ENCODE data around the gene CYB5D1. TPM values are rescaled to one million over a fixed set of nuclear protein-coding genes. Genes with fewer than 3 reads are reported as not detected.

The CYB5D1 gene
- total and polyA plus RNA-seq, 3 donors from 2014 or later: 9.9 to 12.8 (median 10.1) TPM

DNA sequence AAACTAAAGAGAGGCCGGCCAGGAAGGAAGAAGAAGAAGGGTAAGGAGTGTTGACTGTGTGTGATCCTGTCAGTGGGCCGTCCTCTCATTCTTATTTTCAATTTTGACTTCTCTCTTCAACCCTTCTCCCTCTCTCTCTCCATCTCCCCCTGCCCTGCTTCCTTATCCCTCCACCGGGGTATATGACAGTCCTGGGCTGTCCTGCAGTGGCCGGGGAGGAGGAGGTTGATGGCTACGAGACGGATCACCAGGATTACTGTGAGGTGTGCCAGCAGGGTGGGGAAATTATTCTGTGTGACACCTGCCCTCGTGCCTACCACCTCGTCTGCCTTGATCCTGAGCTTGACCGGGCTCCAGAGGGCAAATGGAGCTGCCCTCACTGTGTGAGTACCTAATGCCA, 36.4 kb downstream of the CYB5D1 start:
- 91 to 95% methylated on average over 9 of the region's 9 CpGs for WGBS, 2 donors
- Histone ChIP-seq H3K9me3 (no peaks in the 10 kb centered on the region), H3K36me3 (ENCODE audit: low read depth, missing control alignments) (no peaks in the 10 kb centered on the region), H3K27me3 (no peaks in the 10 kb centered on the region), H3K4me3 (no peak overlapping the region), H3K4me1 (peaks cover 10% of the 10 kb centered on the region), H3K27ac (no peak overlapping the region)
- intact Hi-C loops (cut with DNase I; ENCODE audit: low total_unique reads): no loop called here
- TF ChIP-seq, protein P1, sequence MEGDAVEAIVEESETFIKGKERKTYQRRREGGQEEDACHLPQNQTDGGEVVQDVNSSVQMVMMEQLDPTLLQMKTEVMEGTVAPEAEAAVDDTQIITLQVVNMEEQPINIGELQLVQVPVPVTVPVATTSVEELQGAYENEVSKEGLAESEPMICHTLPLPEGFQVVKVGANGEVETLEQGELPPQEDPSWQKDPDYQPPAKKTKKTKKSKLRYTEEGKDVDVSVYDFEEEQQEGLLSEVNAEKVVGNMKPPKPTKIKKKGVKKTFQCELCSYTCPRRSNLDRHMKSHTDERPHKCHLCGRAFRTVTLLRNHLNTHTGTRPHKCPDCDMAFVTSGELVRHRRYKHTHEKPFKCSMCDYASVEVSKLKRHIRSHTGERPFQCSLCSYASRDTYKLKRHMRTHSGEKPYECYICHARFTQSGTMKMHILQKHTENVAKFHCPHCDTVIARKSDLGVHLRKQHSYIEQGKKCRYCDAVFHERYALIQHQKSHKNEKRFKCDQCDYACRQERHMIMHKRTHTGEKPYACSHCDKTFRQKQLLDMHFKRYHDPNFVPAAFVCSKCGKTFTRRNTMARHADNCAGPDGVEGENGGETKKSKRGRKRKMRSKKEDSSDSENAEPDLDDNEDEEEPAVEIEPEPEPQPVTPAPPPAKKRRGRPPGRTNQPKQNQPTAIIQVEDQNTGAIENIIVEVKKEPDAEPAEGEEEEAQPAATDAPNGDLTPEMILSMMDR (IDR thresholded peaks at IDR 0.05): no peak
- no peak for TF ChIP-seq POLR2A (IDR thresholded peaks at IDR 0.05)
- DNase-seq: no peak

DNA sequence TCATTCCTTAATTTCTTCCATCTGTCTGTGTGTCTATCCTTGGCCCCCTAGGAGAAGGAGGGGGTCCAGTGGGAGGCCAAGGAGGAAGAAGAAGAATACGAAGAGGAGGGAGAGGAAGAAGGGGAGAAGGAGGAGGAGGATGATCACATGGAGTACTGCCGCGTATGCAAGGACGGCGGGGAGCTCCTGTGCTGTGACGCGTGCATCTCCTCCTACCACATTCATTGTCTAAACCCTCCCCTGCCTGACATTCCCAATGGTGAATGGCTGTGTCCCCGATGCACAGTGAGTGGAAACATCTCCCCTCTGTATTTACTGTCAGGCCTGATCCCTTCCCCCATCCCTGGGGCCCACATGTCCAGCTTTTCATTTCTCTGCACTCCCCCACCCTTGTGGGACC, 37.1 kb downstream of the CYB5D1 start:
- TF ChIP-seq, protein P1 (IDR thresholded peaks at IDR 0.05): no peak
- TF ChIP-seq POLR2A (IDR thresholded peaks at IDR 0.05): no peak
- Histone ChIP-seq H3K36me3 (ENCODE audit: low read depth, missing control alignments) (no peaks in the 10 kb centered on the region), H3K27ac (no peak overlapping the region), H3K4me3 (no peak overlapping the region), H3K9me3 (no peaks in the 10 kb centered on the region), H3K4me1 (peaks cover 4% of the 10 kb centered on the region), H3K27me3 (no peaks in the 10 kb centered on the region)
- no peak for DNase-seq
- intact Hi-C loops (cut with DNase I; ENCODE audit: low total_unique reads): no loop called here
- WGBS, 2 donors: 80 to 92% methylated on average over 8 of the region's 8 CpGs

DNA sequence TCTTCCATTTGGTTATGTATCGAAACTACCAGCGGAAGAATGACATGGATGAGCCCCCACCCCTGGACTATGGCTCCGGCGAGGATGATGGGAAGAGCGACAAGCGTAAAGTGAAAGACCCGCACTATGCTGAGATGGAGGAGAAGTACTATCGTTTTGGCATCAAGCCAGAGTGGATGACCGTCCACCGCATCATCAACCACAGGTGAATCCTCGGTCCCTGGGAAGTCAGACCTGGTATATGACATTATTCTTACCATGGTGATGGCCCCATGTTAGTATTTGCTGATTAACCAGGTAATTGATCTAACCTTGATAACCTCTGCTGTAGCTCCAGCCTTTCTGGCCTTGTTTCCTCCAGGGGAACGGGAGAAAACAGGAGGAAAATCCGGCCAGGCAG, 39.3 kb downstream of the CYB5D1 start:
- Histone ChIP-seq H3K9me3 (no peaks in the 10 kb centered on the region), H3K27me3 (no peaks in the 10 kb centered on the region), H3K27ac (no peak overlapping the region), H3K4me1 (peaks cover 3% of the 10 kb centered on the region), H3K4me3 (no peak overlapping the region), H3K36me3 (ENCODE audit: low read depth, missing control alignments) (no peaks in the 10 kb centered on the region)
- DNase-seq: no peak
- intact Hi-C loops (cut with DNase I; ENCODE audit: low total_unique reads): no loop called here
- 91% methylated on average over 13 of the region's 13 CpGs for WGBS, 2 donors
- TF ChIP-seq, protein P1 (IDR thresholded peaks at IDR 0.05): no peak
- no peak for TF ChIP-seq POLR2A (IDR thresholded peaks at IDR 0.05)

DNA sequence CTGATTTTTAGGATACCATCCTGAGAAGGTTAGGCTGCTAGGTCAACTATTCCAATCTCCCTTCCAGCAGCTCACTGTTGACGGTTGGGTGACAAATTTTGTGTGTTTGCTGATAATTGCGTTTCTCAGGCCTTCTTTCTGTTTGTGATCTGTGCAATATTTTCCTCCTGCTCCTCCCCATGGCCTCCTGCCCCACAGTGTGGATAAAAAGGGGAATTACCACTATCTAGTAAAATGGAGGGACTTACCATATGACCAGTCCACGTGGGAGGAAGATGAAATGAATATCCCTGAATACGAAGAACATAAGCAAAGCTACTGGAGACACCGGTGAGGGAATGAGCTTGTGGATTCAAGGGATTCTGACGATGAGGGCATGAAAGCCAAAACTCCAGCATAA, 40.0 kb downstream of the CYB5D1 start:
- no peak for DNase-seq
- H3K27ac ChIP-seq: no peak overlapping the region
- intact Hi-C loops (cut with DNase I; ENCODE audit: low total_unique reads): no loop called here
- no peak overlapping the region for H3K4me3 ChIP-seq
- no peaks in the 10 kb centered on the region for H3K36me3 ChIP-seq (ENCODE audit: low read depth, missing control alignments)
- H3K4me1 ChIP-seq: peaks cover 3% of the 10 kb centered on the region
- WGBS, 2 donors: 45 to 57% methylated on average over 6 of the region's 6 CpGs
- TF ChIP-seq, protein P1 (IDR thresholded peaks at IDR 0.05): peak; percentile 34 to 71 (median 71)
- TF ChIP-seq POLR2A (IDR thresholded peaks at IDR 0.05): no peak
- H3K9me3 ChIP-seq: no peaks in the 10 kb centered on the region
- no peaks in the 10 kb centered on the region for H3K27me3 ChIP-seq
